Measurements from ENCODE around the gene ENTPD5. TPM values are rescaled to one million over a fixed set of nuclear protein-coding genes. Genes with fewer than 3 reads are reported as not detected.

Gene ENTPD5
- total and polyA plus RNA-seq, 2 donors (not counting 3 experiments of a cell fraction or from before 2014, with no cell fraction given), result 8.4 to 13.0 TPM

DNA sequence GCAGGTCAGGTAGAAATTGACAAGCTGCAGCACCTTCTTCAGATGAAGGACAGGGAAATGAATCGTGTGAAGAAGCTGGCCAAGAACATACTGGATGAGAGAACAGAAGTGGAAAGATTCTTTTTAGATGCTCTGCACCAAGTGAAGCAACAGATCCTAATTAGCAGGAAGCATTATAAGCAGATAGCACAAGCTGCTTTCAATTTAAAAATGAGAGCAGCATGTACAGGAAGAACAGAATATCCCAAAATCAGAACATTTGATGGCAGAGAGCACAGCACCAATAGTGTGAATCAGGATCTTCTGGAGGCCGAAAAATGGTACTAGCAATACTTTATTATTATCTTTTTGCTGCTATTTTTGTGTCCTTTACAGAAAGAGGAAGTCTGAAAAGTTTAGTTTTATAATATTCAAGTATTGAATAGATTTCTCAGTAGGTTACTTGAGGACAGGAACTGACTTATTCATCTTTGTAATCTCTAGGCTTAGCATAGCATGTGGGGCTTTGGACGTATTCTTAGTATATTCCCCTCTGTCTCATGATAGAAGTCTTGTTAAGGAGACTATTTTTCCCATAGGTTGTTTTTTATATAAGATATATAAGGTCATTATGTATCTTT, 30.9 kb upstream of the ENTPD5 start:
- no peak overlapping the region for H3K4me3 ChIP-seq (replicated peaks in 1 of 3; ENCODE audit: insufficient read depth in 1 of 3, low read depth in 1 of 3, low read length in 3 of 3)
- H3K27me3 ChIP-seq (ENCODE audit: control insufficient read depth in 2 of 2, insufficient read depth in 2 of 2, low read length in 2 of 2), result no peaks in the 10 kb centered on the region
- BruUV-seq (replicated peaks), result no TSS peak
- H3K27ac ChIP-seq (ENCODE audit: insufficient read depth, low read depth, low read length), result no peak overlapping the region
- DNase-seq (ENCODE audit: low read depth, low spot score), result no peak
- no peaks in the 10 kb centered on the region for H3K79me2 ChIP-seq (ENCODE audit: control insufficient read depth, insufficient read depth, low read length)
- no peak overlapping the region for H3K9ac ChIP-seq (replicated peaks; ENCODE audit: extremely low read depth, insufficient read depth, low read length)
- ChIA-PET POLR2A (interaction anchor here (0.7 kb wide), 1 partner anchor 979 kb away, joined by 3 read pairs; no protein-coding TSS in a partner anchor), CTCF (interaction anchor here (1.0 kb wide), 2 partner anchors 9 to 12 kb away, joined by 3 to 6 read pairs; no protein-coding TSS in a partner anchor)
- no peaks in the 10 kb centered on the region for H4K20me1 ChIP-seq (replicated peaks; ENCODE audit: control insufficient read depth, extremely low read depth, insufficient read depth, low read length)
- TF ChIP-seq POLR2A (IDR thresholded peaks at IDR 0.05; ENCODE audit: low read depth, low read length) (no peak), JUN (IDR thresholded peaks at IDR 0.05; ENCODE audit: borderline replicate concordance, insufficient read depth, insufficient read length, low read depth) (no peak), POLR2AphosphoS5 (IDR thresholded peaks at IDR 0.05; ENCODE audit: insufficient read depth, low read depth, low read length) (no peak), EZH2 (IDR thresholded peaks at IDR 0.05; ENCODE audit: borderline replicate concordance, low read depth, low read length, severe bottlenecking) (no peak), FOS (IDR thresholded peaks at IDR 0.05; ENCODE audit: borderline replicate concordance, insufficient read depth, low read length) (no peak), GATA2 (IDR thresholded peaks at IDR 0.05; ENCODE audit: insufficient read depth, insufficient read length, low read depth, low read length) (no peak), MYC (IDR thresholded peaks at IDR 0.05; ENCODE audit: low read depth, low read length) (no peak)
- TF ChIP-seq, protein P1, sequence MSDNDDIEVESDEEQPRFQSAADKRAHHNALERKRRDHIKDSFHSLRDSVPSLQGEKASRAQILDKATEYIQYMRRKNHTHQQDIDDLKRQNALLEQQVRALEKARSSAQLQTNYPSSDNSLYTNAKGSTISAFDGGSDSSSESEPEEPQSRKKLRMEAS (IDR thresholded peaks at IDR 0.05; ENCODE audit: insufficient read depth, insufficient read length), result no peak
- TF ChIP-seq, protein P2, sequence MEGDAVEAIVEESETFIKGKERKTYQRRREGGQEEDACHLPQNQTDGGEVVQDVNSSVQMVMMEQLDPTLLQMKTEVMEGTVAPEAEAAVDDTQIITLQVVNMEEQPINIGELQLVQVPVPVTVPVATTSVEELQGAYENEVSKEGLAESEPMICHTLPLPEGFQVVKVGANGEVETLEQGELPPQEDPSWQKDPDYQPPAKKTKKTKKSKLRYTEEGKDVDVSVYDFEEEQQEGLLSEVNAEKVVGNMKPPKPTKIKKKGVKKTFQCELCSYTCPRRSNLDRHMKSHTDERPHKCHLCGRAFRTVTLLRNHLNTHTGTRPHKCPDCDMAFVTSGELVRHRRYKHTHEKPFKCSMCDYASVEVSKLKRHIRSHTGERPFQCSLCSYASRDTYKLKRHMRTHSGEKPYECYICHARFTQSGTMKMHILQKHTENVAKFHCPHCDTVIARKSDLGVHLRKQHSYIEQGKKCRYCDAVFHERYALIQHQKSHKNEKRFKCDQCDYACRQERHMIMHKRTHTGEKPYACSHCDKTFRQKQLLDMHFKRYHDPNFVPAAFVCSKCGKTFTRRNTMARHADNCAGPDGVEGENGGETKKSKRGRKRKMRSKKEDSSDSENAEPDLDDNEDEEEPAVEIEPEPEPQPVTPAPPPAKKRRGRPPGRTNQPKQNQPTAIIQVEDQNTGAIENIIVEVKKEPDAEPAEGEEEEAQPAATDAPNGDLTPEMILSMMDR (IDR thresholded peaks at IDR 0.05; ENCODE audit: extremely low read depth in 1 of 2, insufficient read depth in 1 of 2, low read depth in 1 of 2, low read length in 2 of 2), result no peak
- no peaks in the 10 kb centered on the region for H3K36me3 ChIP-seq (ENCODE audit: control insufficient read depth in 2 of 2, extremely low read depth in 1 of 2, insufficient read depth in 2 of 2, low read length in 2 of 2)
- H3K9me1 ChIP-seq (replicated peaks; ENCODE audit: control insufficient read depth, extremely low read depth, insufficient read depth, low read length), result no peaks in the 10 kb centered on the region
- H2AFZ ChIP-seq (ENCODE audit: low read depth, low read length), result no peak overlapping the region
- no peaks in the 10 kb centered on the region for H3K9me3 ChIP-seq (replicated peaks; ENCODE audit: control insufficient read depth, insufficient read depth, low read length)
- intact Hi-C loops (cut with micrococcal nuclease) (no loop called here), dilution Hi-C loops (cut with MboI; ENCODE audit: extremely low pct_ligation_motif_present, low sequenced_read_pairs) (no loop called here)
- H3K4me2 ChIP-seq (ENCODE audit: insufficient read depth, low read length), result no peak overlapping the region
- FAIRE-seq, result no peak
- H3K4me1 ChIP-seq (ENCODE audit: control insufficient read depth, extremely low read depth, insufficient read depth, low read length), result no peaks in the 10 kb centered on the region
